K562 (cell line): ENCODE data around the gene RERE. TPM values are rescaled to one million over a fixed set of nuclear protein-coding genes. Genes with fewer than 3 reads are reported as not detected.
A peak's percentile ranks its signal among the peaks of the same experiment; 100 is the strongest.

Experiments
- ATAC-seq: fragments of 200-7000 bp; cut with Tn5 transposase; 3 replicates; pipeline ENCODE4 v1.9.1; 2020; ENCODE audit warnings: moderate library complexity
- BruUV-seq: library from RNA; stranded (reverse); fragments of 400-500 nt; replicated peaks from 2 replicates; lab custom pipeline; 2021; lab: Mats Ljungman, UMichigan
- CTCF ChIA-PET: fragments of 300-600 bp; formaldehyde crosslinking; extraction: SDS; loops from one replicate; lab custom pipeline; 2021; ENCODE audit warnings: low intra/inter-chr PET ratio; lab: Yijun Ruan, JAX
- POLR2A ChIA-PET: fragments of 300-600, 350-650 bp; sonication (Branson Sonifier 250); formaldehyde crosslinking; extraction: SDS; loops from one replicate; lab custom pipeline; 2021; ENCODE audit warnings: antibody characterized with exemption, inconsistent platforms; lab: Yijun Ruan, JAX
- DNase-seq, 4 experiments: peaks; one replicate each; pipeline versions ENCODE4 v3.0.0 to v3.0.0-alpha.2; 2011 to 2018; ENCODE audit warnings: low spot score in 3 of 4, mixed read lengths in 3 of 4; ENCODE audit errors: extremely low read depth in 1 of 4
- FAIRE-seq: peaks from 2 replicates; lab custom pipeline; 2011; peaks lifted over from hg19 to GRCh38; lab: Jason Lieb, UNC
- H2AFZ ChIP-seq: 2 replicates; pipeline ENCODE4 v1.6.0; 2011; ENCODE audit warnings: low read depth, low read length, control low read depth, inconsistent platforms
- H3K27ac ChIP-seq: fragments of 200-600 bp; 3 replicates; pipeline ENCODE4 v1.8.0; 2011; ENCODE audit warnings: low read depth, mild to moderate bottlenecking, control low read depth, inconsistent platforms, low read length, moderate library complexity, mixed read lengths; ENCODE audit errors: extremely low read depth
- H3K27me3 ChIP-seq, 2 experiments: fragments of 300-600 bp in 1 of 2; 2 replicates in 1 of 2; 3 replicates in 1 of 2; pipeline versions ENCODE4 v1.6.0 to v1.8.0; 2011; ENCODE audit warnings: inconsistent platforms in 2 of 2, low read length in 2 of 2, mild to moderate bottlenecking in 1 of 2, mixed read lengths in 1 of 2, moderate library complexity in 1 of 2; ENCODE audit not compliant: control insufficient read depth in 2 of 2, insufficient read depth in 2 of 2
- H3K36me3 ChIP-seq: fragments of 300-600 bp; 3 replicates; pipeline ENCODE4 v1.8.0; 2011; ENCODE audit warnings: mild to moderate bottlenecking, low read length, inconsistent platforms; ENCODE audit not compliant: control insufficient read depth, insufficient read depth
- H3K4me1 ChIP-seq, 2 experiments: fragments of 200-600 bp in 1 of 2; replicated peaks in 1 of 2; 2 replicates in 1 of 2; 3 replicates in 1 of 2; pipeline versions ENCODE4 v1.5.1 to v1.8.0; 2011; ENCODE audit warnings: inconsistent platforms in 2 of 2, low read length in 2 of 2, mild to moderate bottlenecking in 1 of 2, mixed read lengths in 1 of 2, moderate library complexity in 1 of 2; ENCODE audit not compliant: control insufficient read depth in 2 of 2, insufficient read depth in 2 of 2
- H3K4me2 ChIP-seq: 2 replicates; pipeline ENCODE4 v1.6.1; 2011; ENCODE audit warnings: low read length, control low read depth, inconsistent platforms, mixed read lengths; ENCODE audit not compliant: insufficient read depth
- H3K4me3 ChIP-seq: fragments of 200-600 bp; sonication (generic), shearing (Covaris generic); 2 replicates; pipeline ENCODE4 v1.5.1; 2016; ENCODE audit warnings: control low read depth, inconsistent platforms
- H3K79me2 ChIP-seq: fragments of 200-600 bp; 3 replicates; pipeline ENCODE4 v1.8.0; 2011; ENCODE audit warnings: low read length, inconsistent platforms; ENCODE audit not compliant: control insufficient read depth, insufficient read depth
- H3K9ac ChIP-seq, 2 experiments: 2 replicates each; pipeline versions ENCODE4 v1.6.0 to v1.6.1; 2011; ENCODE audit warnings: low read depth in 2 of 2, low read length in 2 of 2, control low read depth in 1 of 2, inconsistent platforms in 1 of 2, mild to moderate bottlenecking in 1 of 2, mixed read lengths in 1 of 2; ENCODE audit not compliant: insufficient read depth in 1 of 2
- H3K9me1 ChIP-seq: one replicate; pipeline ENCODE4 v1.6.0; 2011; ENCODE audit warnings: inconsistent platforms, mild to moderate bottlenecking, low read length, moderate library complexity; ENCODE audit not compliant: control insufficient read depth, insufficient read depth
- H3K9me3 ChIP-seq: replicated peaks from 2 replicates; pipeline ENCODE4 v1.5.1; 2011; ENCODE audit warnings: low read depth, low read length, inconsistent platforms; ENCODE audit not compliant: control insufficient read depth, insufficient read depth
- H4K20me1 ChIP-seq: replicated peaks from 2 replicates; pipeline ENCODE4 v1.6.1; 2011; ENCODE audit warnings: low read length, inconsistent platforms, mixed read lengths; ENCODE audit not compliant: control insufficient read depth, insufficient read depth
- FOXJ2 ChIP-seq: fragments of 200-800 bp; sonication (Bioruptor generic); IDR thresholded peaks from 2 replicates; pipeline ENCODE4 v1.6.1; 2016; ENCODE audit warnings: missing genetic modification characterization, missing compliant biosample characterization
- MLX ChIP-seq, 2 experiments: fragments of 450-650 bp in 1 of 2; sonication (generic) in 1 of 2; formaldehyde crosslinking; conservative IDR thresholded peaks; 2 replicates each; pipeline versions ENCODE4 v1.4.0 to v1.8.1; 2020 to 2022; ENCODE audit warnings: mild to moderate bottlenecking in 1 of 2, missing genetic modification reagents in 1 of 2
- POLR2B ChIP-seq: fragments of 450-650 bp; IDR thresholded peaks from 2 replicates; pipeline ENCODE4 v1.6.1; 2018; ENCODE audit warnings: low read depth; ENCODE audit not compliant: partially characterized antibody
- RBM14 ChIP-seq: fragments of 200-400 bp; formaldehyde crosslinking; IDR thresholded peaks from 2 replicates; pipeline ENCODE4 v1.6.1; 2018; ENCODE audit warnings: low read depth, mild to moderate bottlenecking, low read length, moderate library complexity, borderline replicate concordance; ENCODE audit not compliant: insufficient read depth
- ZFP91 ChIP-seq: sonication (generic); formaldehyde crosslinking; IDR thresholded peaks from 2 replicates; pipeline ENCODE4 v1.8.0; 2022; ENCODE audit warnings: mild to moderate bottlenecking, missing genetic modification reagents
- WGBS: fragments of 100-300 bp; shearing (Covaris generic); methylation state at CpG from one replicate; pipeline ENCODE4 v1.1.6; 2016; ENCODE audit warnings: low coverage, mixed read lengths; ENCODE audit not compliant: insufficient coverage; ENCODE audit errors: missing lambda C conversion rate; 5-methylcytosine and 5-hydroxymethylcytosine counted together
- in situ Hi-C: fragments of 300-500 bp; cut with MboI; formaldehyde crosslinking; loops from 4 replicates; pipeline ENCODE4 v1.15.0; 2018; ENCODE audit warnings: inconsistent platforms, mixed read lengths
- intact Hi-C: fragments of 100-400 bp; cut with micrococcal nuclease; formaldehyde crosslinking; loops from 2 replicates; pipeline ENCODE4 v1.14.2; 2022
- polyA plus RNA-seq, 8 experiments: library from polyadenylated mRNA; depleted of rRNA in 4 of 8; stranded (reverse) in 5 of 8; unstranded in 3 of 8; fragments of >200 nt; fragmentation: Nextera tagmentation in 2 of 8; fragmentation: Illumina TruSeq in 1 of 8; extraction: Ambion mirVana in 2 of 8; extraction: Trizol in 1 of 8; gene quantifications; 2 replicates each; pipeline versions ENCODE4 v1.2.1 to v1.2.3, GENCODE V29; 2011 to 2014; ENCODE audit warnings: inconsistent platforms in 1 of 8, missing spikeins in 1 of 8
- total RNA-seq, 7 experiments: library from RNA; depleted of rRNA in 6 of 7; stranded (reverse); fragments of >200 nt in 6 of 7; fragmentation: Illumina TruSeq in 2 of 7; extraction: Trizol in 2 of 7; gene quantifications; 2 replicates each; pipeline versions ENCODE4 v1.2.1 to v1.2.3, GENCODE V29; 2011 to 2021; ENCODE audit warnings: low replicate concordance in 1 of 7

RERE gene
- total and polyA plus RNA-seq, 9 of the 15 experiments (the other 6 are each of a cell fraction or from before 2014, with no cell fraction given), result 3.0 to 51.5 (median 13.4) TPM

- ATAC-seq (peak; percentile 21; the same call in 2 of the 3 replicates), DNase-seq (no peak), FAIRE-seq (no peak)
- Histone ChIP-seq H3K4me3 (no peak overlapping the region), H3K9ac (no peak overlapping the region), H3K79me2 (peaks cover 80% of the 10 kb centered on the region), H3K9me1 (no peaks in the 10 kb centered on the region), H3K4me1 (peaks cover 0 to 6% of the 10 kb centered on the region in 2 experiments; a peak in 2 of 5 replicates), H3K4me2 (no peak overlapping the region), H3K9me3 (no peaks in the 10 kb centered on the region), H3K36me3 (no peaks in the 10 kb centered on the region), H4K20me1 (peaks cover 35% of the 10 kb centered on the region; the same call in 1 of the 2 replicates), H3K27ac (no peak overlapping the region), H3K27me3 (no peaks in the 10 kb centered on the region), H2AFZ (no peak overlapping the region)
- ChIA-PET POLR2A (interaction anchor here (1.0 kb wide), 1 partner anchor 12 kb away, joined by 5 read pairs; no protein-coding TSS in a partner anchor), CTCF (interaction anchor here (0.6 kb wide), 1 partner anchor 30 kb away, joined by 3 read pairs; no protein-coding TSS in a partner anchor)
- TF ChIP-seq RBM14, result no peak
- TF ChIP-seq POLR2B, result no peak
- TF ChIP-seq FOXJ2, result 0 out of 2 replicates have a peak, but pooled peaks have one; percentile 22
- in situ Hi-C loops, result no loop called here
- WGBS, result 47% methylated on average over 4 of the region's 4 CpGs
- intact Hi-C loops, result no loop called here
- BruUV-seq, result no TSS peak
Observed at GRCh38 chr1:8678673-8679394, 138.6 kb downstream of the RERE start.

- TF ChIP-seq ZFP91 (CRISPR knock-in tag) (no peak), MLX (CRISPR knock-in tag; conservative IDR thresholded peaks at IDR 0.05) (no peak)
- ChIA-PET POLR2A (no interaction called here), CTCF (no interaction called here)
- Histone ChIP-seq H3K4me1 (peaks cover 0 to 6% of the 10 kb centered on the region in 2 experiments; a peak in 2 of 5 replicates), H3K27me3 (no peaks in the 10 kb centered on the region), H3K27ac (no peak overlapping the region), H3K4me3 (no peak overlapping the region), H4K20me1 (peaks cover 35% of the 10 kb centered on the region; the same call in 1 of the 2 replicates), H2AFZ (no peak overlapping the region), H3K9me3 (no peaks in the 10 kb centered on the region), H3K9me1 (no peaks in the 10 kb centered on the region), H3K79me2 (peaks cover 78% of the 10 kb centered on the region), H3K4me2 (no peak overlapping the region), H3K36me3 (no peaks in the 10 kb centered on the region), H3K9ac (no peak overlapping the region)
- FAIRE-seq (no peak), ATAC-seq (no peak), DNase-seq (no peak)
- 97% methylated on average over 2 of the region's 2 CpGs for WGBS
- in situ Hi-C loops, result no loop called here
- intact Hi-C loops, result no loop called here
- BruUV-seq, result no TSS peak
Observed at GRCh38 chr1:8677782-8678181, 139.7 kb downstream of the RERE start.
